Measurements from ENCODE around the gene DPCD.
"Not testable (repeated sequence)": the region's sequence is repeated elsewhere in the genome, so short reads cannot be mapped to it uniquely, and the experiment has no call there.

The DPCD gene

DNA sequence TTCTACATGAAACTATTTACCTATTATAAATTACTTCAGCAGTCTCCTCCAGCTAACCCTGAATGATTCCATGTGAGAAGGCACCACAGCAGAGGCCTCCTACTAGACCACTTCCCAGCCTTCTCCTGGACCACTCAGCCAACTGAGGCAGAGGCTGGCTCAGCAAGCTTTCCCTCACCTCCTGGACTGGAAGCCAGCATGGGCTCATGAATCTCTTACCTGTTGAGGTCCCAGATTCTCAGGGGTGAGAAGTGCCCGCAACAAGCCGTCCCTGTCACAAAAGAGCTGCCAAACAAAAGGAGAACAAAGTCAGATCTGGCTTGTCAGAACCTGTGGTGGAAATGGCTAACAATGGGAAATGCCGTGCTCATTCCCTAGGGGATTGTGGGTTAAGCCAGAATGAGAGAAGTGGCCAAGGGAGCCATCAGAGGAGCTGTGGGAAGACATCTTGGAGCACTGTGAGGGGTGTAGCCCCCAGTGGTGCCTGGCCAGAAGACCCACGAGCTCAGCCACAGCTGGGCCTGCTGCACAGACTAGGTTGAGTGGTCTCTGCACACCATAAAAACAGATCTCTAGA is 36.5 kb downstream of the DPCD start:
- no peak for DNase-seq

DNA sequence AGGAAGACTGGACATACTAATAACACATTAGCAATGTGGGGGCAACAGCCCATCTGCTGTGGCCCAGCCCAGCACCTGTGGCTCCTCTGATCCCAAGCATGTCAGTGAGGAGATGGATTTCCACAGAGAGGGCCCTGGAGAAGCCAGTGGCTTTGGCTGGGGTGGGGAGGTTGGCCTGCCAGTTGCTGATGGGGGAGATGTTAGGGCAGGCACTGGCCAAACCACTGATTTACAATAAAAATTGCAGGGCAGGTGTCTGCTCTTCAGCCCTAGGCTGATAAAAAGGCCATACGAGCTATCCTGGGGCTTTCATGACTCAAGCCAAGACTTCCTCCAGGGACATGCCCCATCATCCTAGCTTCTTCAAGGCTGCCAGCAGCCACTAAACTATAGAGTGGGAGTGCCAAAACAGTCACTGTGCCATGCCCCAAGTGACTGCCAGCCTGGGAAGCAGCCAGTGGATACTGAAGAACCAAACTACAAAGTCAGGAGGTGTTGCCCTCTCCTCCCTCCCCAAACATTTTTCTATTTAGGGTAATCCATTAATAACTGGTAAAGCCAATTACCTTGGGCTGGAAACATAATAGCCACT is 37.8 kb downstream of the DPCD start:
- no peak for DNase-seq

DNA sequence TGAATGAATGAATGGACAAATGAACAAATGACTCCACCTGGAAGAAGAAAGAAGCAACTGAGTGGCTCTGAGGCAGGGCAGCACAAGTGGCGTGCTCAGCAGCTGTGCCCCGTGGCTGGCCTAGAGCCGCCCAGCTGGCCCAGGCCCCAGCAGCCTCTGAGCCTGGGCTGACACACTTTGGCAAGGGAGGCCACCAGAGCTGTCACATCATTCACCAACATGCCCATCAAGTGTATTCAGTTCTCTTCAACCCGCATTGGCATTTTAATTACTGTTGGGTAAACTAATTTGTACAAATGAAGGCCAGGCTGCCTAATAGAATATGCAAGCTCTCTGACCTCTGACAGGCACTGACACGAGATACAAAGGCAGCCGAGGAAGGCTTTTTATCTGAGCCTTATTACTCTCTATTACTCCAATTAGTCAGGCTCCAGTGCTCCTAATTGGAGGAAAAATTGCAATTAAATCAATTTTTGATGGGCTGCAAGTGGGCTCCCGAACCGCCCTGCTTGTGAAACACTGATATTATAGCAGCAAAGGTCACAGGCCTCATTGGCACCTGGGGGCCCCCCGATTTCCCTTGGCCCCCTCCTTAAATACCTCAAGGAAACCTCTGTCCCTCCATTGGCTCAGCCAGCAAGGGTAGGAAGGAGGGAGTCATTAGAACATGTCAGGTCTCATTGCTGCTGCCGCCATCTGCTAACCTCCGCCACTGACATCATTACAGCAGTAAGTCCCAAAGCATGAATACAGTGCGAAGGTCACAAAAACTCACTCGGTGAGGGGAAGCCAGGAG is 41.9 kb downstream of the DPCD start:
- no peak for DNase-seq

GRCh38 chr10:101630633-101630920 is 42.5 kb downstream of the DPCD start:
- no peak for DNase-seq

GRCh38 chr10:101631821-101632475 is 43.8 kb downstream of the DPCD start:
- DNase-seq: no peak

DNA sequence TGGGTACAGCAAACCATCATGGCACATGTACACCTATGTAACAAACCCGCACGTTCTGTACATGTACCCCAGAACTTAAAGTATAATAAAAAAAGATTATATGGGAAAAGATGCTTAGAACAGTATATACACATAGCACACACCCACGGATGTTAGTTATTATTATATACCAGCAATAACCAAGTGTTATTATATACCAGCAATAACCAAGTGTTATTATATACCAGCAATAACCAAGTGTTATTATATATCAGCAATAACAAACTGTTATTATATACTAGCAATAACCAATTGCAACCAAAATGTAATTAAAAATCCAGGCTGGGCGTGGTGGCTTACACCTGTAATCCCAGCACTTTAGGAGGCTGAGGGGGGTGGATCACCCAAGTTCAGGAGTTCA is 45.4 kb downstream of the DPCD start:
- DNase-seq: not testable (repeated sequence)

DNA sequence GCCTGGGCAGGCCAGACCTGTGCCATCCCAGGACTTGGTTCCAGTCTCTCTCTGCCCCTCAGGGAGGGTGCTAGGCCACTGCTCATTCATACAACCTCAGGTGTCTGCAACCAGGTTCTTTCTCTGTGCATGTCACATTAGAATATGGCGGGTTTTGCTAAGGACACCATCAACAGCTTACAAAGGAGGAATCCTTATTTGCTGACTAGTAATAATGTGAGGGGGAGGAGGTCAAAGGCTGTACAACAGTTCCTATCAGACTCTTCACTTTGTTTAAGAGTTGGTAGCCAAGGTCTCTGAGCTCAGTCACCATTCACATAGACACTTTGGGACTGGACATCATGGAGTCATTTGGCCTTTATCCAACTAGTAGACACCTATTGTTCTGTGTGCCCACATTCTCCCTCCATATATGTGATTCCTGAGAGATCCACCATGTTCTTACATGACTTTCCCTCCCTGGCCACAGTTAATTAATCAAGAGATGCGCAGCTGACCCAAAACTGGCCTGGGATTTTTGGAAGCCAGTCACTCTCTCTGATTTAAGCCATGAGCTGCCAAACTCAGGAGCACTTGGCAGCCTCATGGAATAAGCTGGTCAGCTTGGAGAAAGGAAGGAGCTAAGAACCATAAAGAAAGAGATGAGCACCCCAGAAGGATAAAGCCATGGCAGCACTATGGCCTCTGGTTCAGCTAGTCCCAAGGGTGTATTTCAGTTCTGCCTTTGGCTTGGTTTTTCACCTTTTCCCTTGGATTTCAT is 51.2 kb downstream of the DPCD start:
- no peak for DNase-seq

DNA sequence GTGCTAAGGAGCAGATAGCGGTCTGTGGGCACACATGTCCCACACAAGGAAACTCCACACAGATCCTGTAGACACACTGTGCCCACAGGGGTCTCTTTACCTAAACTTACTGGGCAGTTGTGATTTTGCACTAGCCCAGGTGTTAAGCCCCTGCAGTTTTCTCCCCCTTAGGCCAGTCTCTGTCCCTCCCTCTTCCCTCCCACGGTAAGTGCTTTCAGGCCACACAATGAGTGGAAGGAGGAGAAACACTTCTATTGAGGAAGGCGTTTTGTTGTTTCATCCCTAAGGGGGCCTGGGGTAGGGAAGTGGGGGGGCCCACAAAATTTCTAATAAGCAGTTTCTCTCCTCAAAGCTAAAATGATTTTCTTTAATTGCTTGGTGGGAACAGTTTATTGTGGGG is 55.4 kb downstream of the DPCD start:
- DNase-seq: no peak

DNA sequence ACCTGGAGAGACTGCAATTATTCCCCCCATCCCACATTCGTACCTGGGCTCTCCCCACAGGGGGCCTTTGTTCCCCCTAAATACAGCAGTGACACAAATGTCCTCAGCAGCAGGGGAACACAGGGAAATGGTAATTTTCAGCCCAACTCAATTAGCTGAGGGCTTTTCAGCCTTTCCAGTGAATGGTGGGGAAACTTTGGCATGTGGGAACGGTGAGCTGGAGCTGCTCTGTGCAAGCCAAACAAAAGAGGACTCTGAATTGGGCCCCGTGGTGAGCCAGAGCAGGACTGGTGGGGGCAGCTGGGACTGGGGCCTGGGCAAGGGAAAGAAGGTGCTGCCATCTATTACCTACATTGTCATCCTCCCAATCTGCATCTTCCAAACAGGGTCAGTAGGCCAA is 55.9 kb downstream of the DPCD start:
- no peak for DNase-seq

DNA sequence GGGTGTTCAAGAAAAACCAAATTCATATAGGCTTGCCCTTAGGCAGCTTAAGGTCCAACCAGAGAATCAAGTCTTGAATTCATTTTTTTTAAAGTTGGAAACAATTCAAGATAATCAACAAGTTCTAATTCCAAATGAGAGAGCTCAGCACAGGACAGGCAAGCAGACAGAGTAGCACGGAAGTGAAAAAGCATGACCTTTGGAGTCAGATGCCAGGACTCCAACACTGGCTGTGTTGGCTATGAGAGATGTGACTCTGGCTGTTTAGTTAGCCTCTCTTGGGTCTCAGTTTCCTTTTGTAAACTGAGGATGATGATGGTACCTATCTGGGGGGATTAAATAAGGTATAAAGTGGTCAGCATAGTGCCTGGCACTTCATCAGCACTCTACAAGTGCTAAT is 57.5 kb downstream of the DPCD start:
- no peak for DNase-seq

DNA sequence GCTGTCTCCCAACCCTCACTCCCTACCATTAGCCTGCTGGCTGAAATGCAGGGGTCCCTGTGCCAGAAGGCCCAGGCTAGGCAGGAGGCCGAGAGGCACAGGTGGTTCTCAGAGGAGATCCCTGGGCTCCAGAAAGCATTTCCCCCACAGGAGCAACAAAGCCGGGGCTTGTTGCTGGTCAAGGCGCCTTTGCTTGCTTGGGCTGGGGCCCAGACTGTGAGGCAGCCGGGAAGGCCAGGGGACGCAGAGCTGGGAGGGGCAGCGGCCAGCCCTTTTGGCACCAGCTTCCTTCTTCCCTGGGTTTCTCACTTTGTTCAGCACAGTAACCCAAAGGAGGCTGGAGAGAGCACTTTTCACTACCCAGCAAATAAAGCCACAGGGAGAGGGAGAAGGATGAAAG is 58.2 kb downstream of the DPCD start:
- no peak for DNase-seq

- DNase-seq: no peak
Measured at GRCh38 chr10:101647255-101647654, 59.1 kb downstream of the DPCD start.

GRCh38 chr10:101649525-101650085 is 61.5 kb downstream of the DPCD start:
- DNase-seq: no peak

GRCh38 chr10:101650863-101651262 is 62.7 kb downstream of the DPCD start:
- no peak for DNase-seq

- no peak for DNase-seq
Measured at GRCh38 chr10:101651336-101651735, 63.2 kb downstream of the DPCD start.

GRCh38 chr10:101653536-101653935 is 65.4 kb downstream of the DPCD start:
- no peak for DNase-seq

DNA sequence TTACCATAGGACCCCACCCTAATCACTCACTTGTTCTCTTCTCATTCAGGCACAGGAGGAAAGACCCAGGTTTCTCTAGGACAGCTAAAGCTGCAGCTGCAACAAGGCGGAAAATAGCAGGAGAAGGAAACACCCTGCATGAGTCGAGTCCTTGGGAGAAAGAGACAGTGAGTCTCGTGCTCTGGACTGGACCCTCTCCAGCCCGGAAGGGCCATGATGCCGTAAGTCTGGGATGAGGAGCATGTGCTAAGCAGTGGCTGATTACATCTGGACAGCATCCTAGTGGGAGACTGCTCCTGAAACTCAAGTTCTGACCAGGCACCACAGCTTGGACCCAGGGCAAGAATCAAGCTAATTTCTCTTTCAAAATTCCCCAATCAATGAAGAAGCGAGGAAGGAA is 67.4 kb downstream of the DPCD start:
- DNase-seq: no peak

DNA sequence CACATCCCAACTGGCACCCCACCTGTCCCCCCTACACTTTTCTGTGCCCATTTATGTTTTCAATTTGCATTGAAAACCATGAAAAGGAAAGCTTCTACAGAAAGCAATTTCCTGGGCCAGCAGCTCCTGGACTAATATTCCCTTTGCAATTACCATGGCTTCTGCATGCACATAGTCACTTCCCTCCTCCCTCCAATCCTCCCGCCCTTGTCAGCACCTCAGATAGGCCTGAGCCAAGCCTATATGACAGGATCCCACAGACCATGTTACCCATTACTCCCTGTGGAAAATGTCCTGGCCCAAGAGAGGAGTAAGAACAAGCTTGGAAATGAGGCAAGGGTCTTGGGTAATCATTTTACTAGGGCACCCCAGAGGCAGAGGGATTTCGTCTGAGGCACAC is 68.8 kb downstream of the DPCD start:
- no peak for DNase-seq

DNA sequence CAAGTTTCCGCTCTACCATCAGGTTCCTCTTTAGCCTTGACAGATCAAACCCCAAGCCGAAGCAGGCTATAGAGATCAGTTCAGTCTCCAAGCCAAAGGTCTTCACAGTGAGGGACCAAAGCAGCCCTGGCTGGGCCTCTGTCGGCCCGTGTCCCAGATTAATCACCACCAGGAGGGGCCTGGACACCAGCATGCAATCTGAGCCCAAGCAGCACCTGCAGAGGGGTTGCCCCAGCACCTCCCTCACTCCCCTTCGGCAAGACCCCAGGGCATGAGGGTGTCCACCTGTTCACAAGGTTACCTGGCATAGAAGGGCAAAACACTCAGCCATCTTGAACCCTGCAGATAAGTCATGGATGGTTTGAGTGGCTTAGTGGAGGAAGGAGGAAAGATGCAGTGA is 70.9 kb downstream of the DPCD start:
- DNase-seq: no peak
